ENCODE measurements around the gene FCN1. TPM values are rescaled to one million over a fixed set of nuclear protein-coding genes. Genes with fewer than 3 reads are reported as not detected.

FCN1 gene
- total and polyA plus RNA-seq, 10 of the 15 experiments (the other 5 are each of a cell fraction or from before 2014, with no cell fraction given) = 0.08 TPM; not detected in 9

DNA sequence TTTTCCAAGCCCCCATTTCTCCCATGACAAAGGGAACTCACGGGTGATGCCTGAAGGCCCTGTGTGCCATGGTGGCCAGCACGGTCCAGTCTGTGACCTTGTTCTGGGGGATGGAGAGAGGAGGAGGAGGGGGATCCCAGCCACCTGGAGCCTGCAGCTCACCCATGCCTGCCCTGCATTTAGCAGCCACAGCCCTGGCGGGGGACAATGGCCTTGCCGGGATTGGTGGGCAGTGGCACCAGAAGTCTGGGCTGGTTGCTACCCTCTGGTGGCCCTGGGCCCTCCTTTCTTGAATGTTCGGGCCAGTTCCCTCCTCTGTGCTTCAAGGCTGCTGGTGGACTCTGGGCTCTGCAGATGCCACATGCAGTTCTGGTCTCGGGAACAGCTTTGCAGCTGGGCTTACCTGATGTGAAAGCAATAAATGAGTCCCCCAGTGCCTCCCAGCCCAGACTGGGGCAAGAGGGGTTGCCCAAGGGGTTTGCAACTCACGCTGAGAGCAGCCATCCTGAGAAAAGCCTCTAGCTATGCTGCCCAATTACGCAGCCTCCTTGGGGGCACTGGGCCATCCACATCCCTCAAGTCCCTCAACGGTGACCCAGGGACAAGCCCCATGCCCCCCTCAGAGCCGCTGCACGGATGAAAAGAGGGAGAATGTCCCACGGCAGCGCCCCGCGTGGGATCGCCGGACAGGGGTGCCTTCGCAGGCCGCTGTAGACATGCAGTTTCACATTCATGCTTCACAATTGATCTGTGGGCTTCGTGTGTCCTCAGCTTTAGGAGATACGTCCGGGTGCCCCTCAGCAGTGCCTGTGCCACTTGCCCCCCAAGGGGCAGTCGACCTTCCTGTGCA, 49.2 kb upstream of the FCN1 start:
- intact Hi-C loops (cut with micrococcal nuclease; ENCODE audit: unreplicated experiment) (no loop called here), in situ Hi-C loops (cut with MboI) (no loop called here)
- FAIRE-seq (no peak), ATAC-seq (no peak), DNase-seq (ENCODE audit: low read depth, low spot score) (no peak)
- POLR2A ChIA-PET = no interaction called here
- Histone ChIP-seq H3K27ac (ENCODE audit: control insufficient read depth, insufficient read depth) (no peak overlapping the region), H3K9ac (ENCODE audit: control insufficient read depth, insufficient read depth, low read length) (no peak overlapping the region), H2AFZ (ENCODE audit: control insufficient read depth, low read depth, low read length) (no peak overlapping the region), H4K20me1 (ENCODE audit: control insufficient read depth, insufficient read depth) (no peaks in the 10 kb centered on the region), H3K4me2 (ENCODE audit: control insufficient read depth, insufficient read depth) (no peak overlapping the region), H3K27me3 (replicated peaks in 1 of 2; ENCODE audit: control insufficient read depth in 2 of 2, insufficient read depth in 2 of 2, low read length in 1 of 2) (no peaks in the 10 kb centered on the region; a peak in 2 of 4 replicates), H3K4me3 (no peak overlapping the region), H3K4me1 (ENCODE audit: control insufficient read depth, insufficient read depth, low read length) (no peaks in the 10 kb centered on the region), H3K9me3 (replicated peaks; ENCODE audit: control insufficient read depth, insufficient read depth, low read length) (no peaks in the 10 kb centered on the region), H3K36me3 (ENCODE audit: control insufficient read depth in 2 of 2, insufficient read depth in 2 of 2, low read length in 1 of 2) (no peaks in the 10 kb centered on the region), H3K79me2 (ENCODE audit: control insufficient read depth, insufficient read depth, low read length) (no peaks in the 10 kb centered on the region)
- SMC1A ChIA-PET (ENCODE audit: uncharacterized antibody, unreplicated experiment) = no interaction called here
- CTCF ChIA-PET = interaction anchor here (1.6 kb wide), 1 partner anchor 16 kb away, joined by 3 read pairs; no protein-coding TSS in a partner anchor
- WGBS (ENCODE audit: insufficient coverage, insufficient replicate concordance, low lambda C conversion rate, missing lambda C conversion rate) = 36% methylated on average over 21 of the region's 23 CpGs
- no TSS peak for BruUV-seq (replicated peaks)
- RAD21 ChIA-PET (ENCODE audit: unreplicated experiment) = no interaction called here
- TF ChIP-seq SUZ12 (IDR thresholded peaks at IDR 0.05; ENCODE audit: unreplicated experiment) = no peak
- no peak for TF ChIP-seq CBX5 (IDR thresholded peaks at IDR 0.05; ENCODE audit: low read depth)
- TF ChIP-seq PML (IDR thresholded peaks at IDR 0.05; ENCODE audit: low read length) = no peak
- TF ChIP-seq TARDBP (IDR thresholded peaks at IDR 0.05; ENCODE audit: borderline replicate concordance) = no peak
- TF ChIP-seq, protein P1, sequence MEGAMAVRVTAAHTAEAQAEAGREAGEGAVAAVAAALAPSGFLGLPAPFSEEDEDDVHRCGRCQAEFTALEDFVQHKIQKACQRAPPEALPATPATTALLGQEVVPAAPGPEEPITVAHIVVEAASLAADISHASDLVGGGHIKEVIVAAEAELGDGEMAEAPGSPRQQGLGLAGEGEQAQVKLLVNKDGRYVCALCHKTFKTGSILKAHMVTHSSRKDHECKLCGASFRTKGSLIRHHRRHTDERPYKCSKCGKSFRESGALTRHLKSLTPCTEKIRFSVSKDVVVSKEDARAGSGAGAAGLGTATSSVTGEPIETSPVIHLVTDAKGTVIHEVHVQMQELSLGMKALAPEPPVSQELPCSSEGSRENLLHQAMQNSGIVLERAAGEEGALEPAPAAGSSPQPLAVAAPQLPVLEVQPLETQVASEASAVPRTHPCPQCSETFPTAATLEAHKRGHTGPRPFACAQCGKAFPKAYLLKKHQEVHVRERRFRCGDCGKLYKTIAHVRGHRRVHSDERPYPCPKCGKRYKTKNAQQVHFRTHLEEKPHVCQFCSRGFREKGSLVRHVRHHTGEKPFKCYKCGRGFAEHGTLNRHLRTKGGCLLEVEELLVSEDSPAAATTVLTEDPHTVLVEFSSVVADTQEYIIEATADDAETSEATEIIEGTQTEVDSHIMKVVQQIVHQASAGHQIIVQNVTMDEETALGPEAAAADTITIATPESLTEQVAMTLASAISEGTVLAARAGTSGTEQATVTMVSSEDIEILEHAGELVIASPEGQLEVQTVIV (IDR thresholded peaks at IDR 0.05; ENCODE audit: borderline replicate concordance, partially characterized antibody) = no peak
- TF ChIP-seq POU2F2 (IDR thresholded peaks at IDR 0.05; ENCODE audit: borderline replicate concordance, low read depth, low read length) = no peak
- no peak for TF ChIP-seq ATF7 (IDR thresholded peaks at IDR 0.05; ENCODE audit: low read depth)
- TF ChIP-seq CHD1 (IDR thresholded peaks at IDR 0.05; ENCODE audit: low read depth, low read length) = no peak
- no peak for TF ChIP-seq KDM1A (IDR thresholded peaks at IDR 0.05; ENCODE audit: borderline replicate concordance)
- TF ChIP-seq POLR2AphosphoS5 (IDR thresholded peaks at IDR 0.05; ENCODE audit: low read length) = no peak

Measured in GM12878 (cell line).